Memory B cell (primary cell): Measurements from ENCODE around the gene CTIF.

Experiments used
- ATAC-seq: fragments of 150-1000 bp; cut with Tn5 transposase; 2 replicates; pipeline ENCODE4 v1.10.0; 2021; ENCODE audit warnings: low read depth, mild to moderate bottlenecking, moderate library complexity
- DNase-seq, 2 donors: peaks; one replicate each; pipeline ENCODE4 v3.0.0; 2022; ENCODE audit warnings: low spot score in 2 of 2
- H3K27ac Mint-ChIP-seq: one replicate; pipeline ENCODE4 v1.8.0; 2022; ENCODE audit warnings: mild to moderate bottlenecking, moderate library complexity, mixed read lengths
- H3K27me3 Mint-ChIP-seq: one replicate; pipeline ENCODE4 v1.8.0; 2022; ENCODE audit warnings: mixed read lengths
- H3K36me3 Mint-ChIP-seq: one replicate; pipeline ENCODE4 v1.8.0; 2022; ENCODE audit warnings: mild to moderate bottlenecking, mixed read lengths
- H3K4me1 Mint-ChIP-seq: one replicate; pipeline ENCODE4 v1.8.0; 2022; ENCODE audit warnings: mixed read lengths
- H3K4me3 Mint-ChIP-seq: one replicate; pipeline ENCODE4 v1.8.0; 2022; ENCODE audit warnings: mild to moderate bottlenecking, moderate library complexity, mixed read lengths
- H3K9me3 Mint-ChIP-seq: one replicate; pipeline ENCODE4 v1.8.0; 2022; ENCODE audit warnings: mixed read lengths

Gene CTIF

DNA sequence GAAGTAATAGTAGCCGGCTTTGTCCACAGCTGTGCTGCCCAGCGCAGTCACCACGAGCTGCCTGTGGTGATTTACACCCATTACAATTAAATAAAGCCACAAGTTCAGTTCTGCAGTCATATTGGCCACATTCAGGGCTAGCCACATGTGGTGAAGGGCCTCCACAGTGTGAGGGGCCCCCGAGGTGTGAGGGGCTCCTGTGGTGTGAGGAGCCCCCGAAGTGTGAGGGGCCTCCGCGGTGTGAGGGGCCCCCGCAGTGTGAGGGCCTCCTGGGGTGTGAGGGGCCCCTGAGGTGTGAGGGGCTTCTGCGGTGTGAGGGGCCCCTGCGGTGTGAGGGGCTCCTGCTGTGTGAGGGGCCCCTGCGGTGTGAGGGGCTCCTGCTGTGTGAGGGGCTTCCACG lies 191.2 kb downstream of the CTIF start:
- peaks cover 2% of the 10 kb centered on the region for H3K36me3 Mint-ChIP-seq
- no peak overlapping the region for H3K4me3 Mint-ChIP-seq
- peaks cover 3% of the 10 kb centered on the region for H3K4me1 Mint-ChIP-seq
- H3K27me3 Mint-ChIP-seq, result no peaks in the 10 kb centered on the region
- peaks cover 1% of the 10 kb centered on the region for H3K9me3 Mint-ChIP-seq
- ATAC-seq (no peak), DNase-seq (no peak)
- H3K27ac Mint-ChIP-seq, result no peak overlapping the region

DNA sequence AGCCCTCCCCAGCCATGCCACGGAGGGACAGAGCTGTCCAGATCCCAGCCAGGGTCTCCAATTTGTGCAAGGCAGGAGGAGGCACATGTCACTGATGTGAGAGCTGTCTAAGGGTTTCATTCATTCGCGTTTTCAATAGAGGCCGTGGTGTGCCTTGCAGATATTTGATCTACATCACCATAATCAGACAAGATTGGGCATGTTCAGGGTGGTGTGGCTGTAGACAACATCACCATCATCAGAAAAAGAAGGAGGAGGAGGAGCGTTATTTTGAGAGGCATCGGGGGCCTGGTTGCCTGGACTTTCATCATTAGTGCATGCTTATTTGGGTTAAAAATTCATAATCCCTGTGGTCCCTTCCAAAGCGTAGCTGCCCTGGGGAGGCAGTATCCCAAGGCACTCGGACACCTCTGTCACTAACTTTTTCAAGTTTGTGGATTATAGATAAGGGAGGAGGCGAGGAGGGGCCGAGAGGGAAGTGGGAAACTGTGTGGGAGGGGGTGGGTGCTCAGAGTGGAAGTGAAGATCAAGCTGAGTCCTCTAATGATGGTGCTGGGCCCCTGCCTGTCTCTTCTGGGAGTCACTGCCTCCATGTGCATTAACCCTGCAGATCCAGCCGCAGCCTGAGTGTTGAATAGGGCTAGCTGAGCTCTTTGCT lies 194.1 kb downstream of the CTIF start:
- H3K27me3 Mint-ChIP-seq, result no peaks in the 10 kb centered on the region
- H3K4me1 Mint-ChIP-seq, result peaks cover 7% of the 10 kb centered on the region
- peaks cover 2% of the 10 kb centered on the region for H3K36me3 Mint-ChIP-seq
- ATAC-seq, result no peak
- no peak overlapping the region for H3K27ac Mint-ChIP-seq
- DNase-seq, result no peak
- no peaks in the 10 kb centered on the region for H3K9me3 Mint-ChIP-seq
- H3K4me3 Mint-ChIP-seq, result no peak overlapping the region

DNA sequence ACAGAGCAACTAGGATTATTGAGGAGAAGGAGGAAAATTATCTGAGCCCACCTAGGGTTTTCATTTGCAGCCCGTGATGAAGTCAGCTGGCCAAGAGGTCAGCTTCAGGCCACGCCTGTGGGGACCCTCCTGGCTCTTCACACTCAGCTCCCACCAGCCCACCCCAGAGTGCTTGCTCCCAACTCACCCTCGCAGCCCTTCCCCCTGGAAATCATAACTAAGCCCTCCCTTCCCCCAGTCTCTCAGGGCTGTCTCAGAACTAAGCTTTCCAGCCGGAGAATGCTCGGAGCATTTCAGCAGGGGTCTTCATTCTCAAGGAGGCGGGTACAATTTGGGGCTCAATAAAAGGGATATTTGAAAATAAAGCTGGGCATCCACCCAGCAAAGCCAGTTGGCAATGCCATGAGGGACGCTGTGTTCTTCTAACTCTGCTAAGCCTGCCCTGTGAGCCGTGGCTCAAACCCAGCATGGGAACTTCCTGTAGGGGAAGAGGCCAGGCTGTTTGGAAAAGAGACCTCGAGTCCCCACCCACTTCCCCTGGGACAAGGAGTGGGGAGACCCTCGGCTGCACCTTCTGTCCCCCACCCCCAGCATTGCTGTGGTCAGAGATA lies 194.9 kb downstream of the CTIF start:
- Mint-ChIP-seq H3K36me3 (no peaks in the 10 kb centered on the region), H3K4me3 (no peak overlapping the region)

DNA sequence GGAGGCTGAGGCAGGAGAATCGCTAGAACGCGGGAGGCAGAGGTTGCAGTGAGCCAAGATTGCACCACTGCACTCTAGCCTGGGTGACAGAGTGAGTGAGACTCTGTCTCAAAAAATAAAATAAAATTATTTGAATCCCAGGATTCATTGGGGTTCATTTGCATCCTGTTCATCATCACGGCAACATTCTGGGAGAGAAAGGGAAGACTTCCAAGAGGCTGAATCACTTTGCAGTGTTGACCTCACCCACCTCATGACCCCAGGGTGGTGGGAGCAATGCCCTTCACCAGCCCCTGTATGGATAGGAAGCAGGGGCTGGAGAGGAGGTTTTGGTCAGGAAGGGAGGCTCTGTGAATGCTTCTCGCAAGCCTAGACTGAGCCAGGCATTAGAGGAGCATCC lies 195.6 kb downstream of the CTIF start:
- DNase-seq (no peak), ATAC-seq (no peak)
- Mint-ChIP-seq H3K27me3 (no peaks in the 10 kb centered on the region), H3K9me3 (no peaks in the 10 kb centered on the region), H3K4me3 (no peak overlapping the region), H3K4me1 (peaks cover 7% of the 10 kb centered on the region), H3K27ac (no peak overlapping the region), H3K36me3 (no peaks in the 10 kb centered on the region)

More for the DNA sequence above, 194.9 kb downstream of the CTIF start:
- ATAC-seq (no peak), DNase-seq (no peak)
- no peaks in the 10 kb centered on the region for H3K9me3 Mint-ChIP-seq
- H3K27me3 Mint-ChIP-seq, result no peaks in the 10 kb centered on the region
- H3K4me1 Mint-ChIP-seq, result peaks cover 7% of the 10 kb centered on the region
- no peak overlapping the region for H3K27ac Mint-ChIP-seq

DNA sequence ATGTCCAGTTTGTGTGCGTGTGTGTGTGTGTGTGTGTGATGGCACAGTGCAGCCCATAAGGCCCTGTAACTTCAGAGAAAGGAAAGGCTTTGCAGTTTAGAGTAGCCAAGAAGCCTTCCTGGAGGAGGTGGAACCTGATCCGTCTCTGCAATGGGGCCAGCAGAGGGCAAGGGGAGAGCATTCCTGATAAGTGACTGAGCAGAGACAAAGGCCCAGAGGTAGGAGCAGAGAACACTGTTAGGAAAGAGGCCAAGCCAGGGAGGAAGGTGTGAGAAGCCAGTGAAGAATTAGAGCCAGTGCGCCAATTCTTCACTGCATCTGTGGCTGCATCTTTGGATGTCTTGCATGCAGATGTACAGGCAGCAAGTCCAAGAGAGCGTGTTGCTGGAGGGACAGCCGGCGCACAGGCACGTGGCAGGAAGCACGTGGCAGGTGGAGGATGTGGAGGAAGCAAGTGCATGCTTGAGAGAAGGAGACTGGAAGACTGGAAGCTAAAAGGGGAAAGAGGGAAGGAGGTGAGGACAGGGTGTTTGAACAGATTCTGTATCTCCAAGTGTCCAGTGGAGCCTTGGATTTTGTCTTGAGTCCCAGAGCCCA lies 196.3 kb downstream of the CTIF start:
- Mint-ChIP-seq H3K36me3 (no peaks in the 10 kb centered on the region), H3K9me3 (no peaks in the 10 kb centered on the region), H3K27ac (no peak overlapping the region), H3K4me3 (no peak overlapping the region), H3K27me3 (no peaks in the 10 kb centered on the region), H3K4me1 (peaks cover 7% of the 10 kb centered on the region)
- DNase-seq (no peak), ATAC-seq (no peak)

DNA sequence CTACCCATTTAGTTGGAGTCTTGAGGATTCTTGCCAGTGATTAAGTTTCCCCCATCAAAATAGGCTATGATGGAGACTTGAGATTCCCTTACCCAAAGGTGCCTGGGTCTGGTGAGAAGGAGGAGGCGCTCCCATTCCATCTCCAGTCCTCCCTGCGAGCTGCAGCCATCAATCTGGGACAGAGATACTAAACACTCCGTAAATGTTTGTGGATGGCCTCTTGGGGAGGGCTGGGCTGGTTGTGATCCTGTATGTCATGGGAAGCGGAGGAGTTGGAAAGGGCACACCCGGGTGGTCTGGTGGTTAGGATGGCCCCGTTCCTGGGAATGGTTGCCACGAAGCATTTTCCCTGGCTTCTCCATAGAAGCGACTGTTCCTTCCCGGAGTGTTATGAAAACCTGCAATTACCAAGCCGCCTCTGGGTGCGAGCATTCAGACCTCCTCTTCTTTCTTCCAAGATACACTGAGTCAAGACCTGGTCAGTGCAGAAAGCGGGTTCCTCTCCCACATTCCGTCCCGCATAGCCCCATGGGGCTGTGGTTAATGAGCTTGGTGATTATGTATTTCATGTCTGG lies 196.9 kb downstream of the CTIF start:
- Mint-ChIP-seq H3K27ac (no peak overlapping the region), H3K36me3 (no peaks in the 10 kb centered on the region), H3K9me3 (no peaks in the 10 kb centered on the region), H3K27me3 (no peaks in the 10 kb centered on the region), H3K4me1 (peaks cover 7% of the 10 kb centered on the region), H3K4me3 (no peak overlapping the region)
- no peak for ATAC-seq
- no peak for DNase-seq

DNA sequence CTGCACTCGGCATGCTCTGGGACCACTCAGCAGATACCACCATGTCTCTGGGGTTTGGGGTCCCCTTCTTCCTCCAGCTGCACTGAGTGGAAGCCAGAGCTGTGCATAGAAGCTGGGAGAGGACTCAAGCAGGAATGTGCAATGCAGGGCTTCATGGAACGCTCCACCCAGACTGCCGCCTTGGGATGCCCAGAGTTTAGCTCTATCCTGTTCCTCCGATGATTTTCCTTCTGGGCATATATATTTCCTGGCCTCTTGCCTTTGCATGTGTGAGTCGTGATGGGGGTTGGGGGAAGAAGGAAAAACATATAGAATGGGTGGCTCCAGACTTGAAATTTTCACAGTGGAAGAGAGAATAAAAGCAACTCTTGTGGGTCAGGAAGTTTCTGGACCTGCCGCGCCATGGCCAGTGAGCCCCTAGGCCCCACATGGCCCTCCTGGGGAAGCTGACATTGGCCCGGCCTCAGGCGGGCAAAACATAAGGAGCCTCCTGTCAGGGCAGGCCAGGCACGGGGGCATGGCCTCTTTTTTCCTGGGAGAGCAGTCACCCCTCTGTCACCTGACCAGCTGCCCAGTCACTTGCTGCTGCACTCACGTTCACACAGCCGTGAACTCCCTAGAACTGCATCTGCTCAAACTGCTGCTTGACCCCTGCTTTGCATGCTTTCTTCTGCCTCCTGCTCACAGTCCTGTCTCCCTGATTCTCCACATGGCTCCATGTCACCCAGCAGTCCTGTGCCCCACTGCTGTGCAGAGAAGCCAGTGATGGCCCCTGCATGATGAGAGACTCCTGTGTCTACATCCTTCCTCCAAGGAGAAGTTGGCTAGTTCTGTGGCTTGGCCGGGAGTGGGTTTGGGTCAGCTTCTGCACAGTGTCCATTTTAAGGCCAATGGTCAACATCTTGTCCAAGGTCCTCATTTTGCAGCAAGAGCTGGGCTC lies 197.8 kb downstream of the CTIF start:
- DNase-seq, result no peak
- Mint-ChIP-seq H3K36me3 (no peaks in the 10 kb centered on the region), H3K9me3 (no peaks in the 10 kb centered on the region), H3K27me3 (no peaks in the 10 kb centered on the region), H3K4me1 (peaks cover 7% of the 10 kb centered on the region), H3K27ac (no peak overlapping the region), H3K4me3 (no peak overlapping the region)
- no peak for ATAC-seq

DNA sequence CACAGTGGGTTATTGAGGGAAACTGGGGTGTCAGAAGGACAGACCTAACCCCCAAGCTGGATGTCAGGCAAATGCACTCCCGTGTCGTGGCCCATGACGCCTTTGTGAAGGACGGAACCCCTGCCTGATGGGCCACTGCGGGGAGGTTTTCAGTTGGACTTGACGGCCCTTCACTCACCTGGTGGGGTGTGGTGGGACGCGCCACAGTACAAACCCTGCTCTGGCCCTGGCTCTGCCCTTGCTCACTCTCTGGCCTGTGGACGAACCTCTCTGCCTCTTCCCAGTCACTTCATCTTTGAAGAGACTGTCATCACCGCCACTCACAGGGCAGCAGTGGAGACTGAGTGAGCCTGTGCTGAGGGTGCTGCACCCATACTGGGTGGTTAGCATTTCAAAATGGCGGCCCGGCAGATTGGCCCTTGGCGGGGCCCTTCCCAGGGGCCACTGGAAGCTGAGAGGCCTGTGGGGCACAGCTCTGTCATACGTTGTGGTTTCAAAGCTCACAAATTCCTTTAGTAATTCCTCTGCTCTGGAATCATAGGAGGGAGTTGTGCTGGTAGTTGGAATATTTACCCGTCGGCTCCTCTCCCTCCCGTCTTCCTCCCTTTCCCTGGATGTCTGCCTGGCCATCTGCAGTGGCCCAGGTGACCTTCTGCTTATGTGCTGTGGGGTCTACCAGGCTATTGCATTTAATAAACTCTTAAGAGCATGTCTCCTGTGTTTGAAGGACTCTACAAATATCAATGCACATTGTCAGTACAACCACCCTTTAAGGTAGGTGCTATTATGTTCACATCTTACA lies 200.6 kb downstream of the CTIF start:
- H3K27ac Mint-ChIP-seq, result no peak overlapping the region
- no peaks in the 10 kb centered on the region for H3K9me3 Mint-ChIP-seq
- peaks cover 5% of the 10 kb centered on the region for H3K4me1 Mint-ChIP-seq
- H3K27me3 Mint-ChIP-seq, result no peaks in the 10 kb centered on the region
- H3K36me3 Mint-ChIP-seq, result no peaks in the 10 kb centered on the region
- ATAC-seq (no peak), DNase-seq (no peak)
- H3K4me3 Mint-ChIP-seq, result no peak overlapping the region

DNA sequence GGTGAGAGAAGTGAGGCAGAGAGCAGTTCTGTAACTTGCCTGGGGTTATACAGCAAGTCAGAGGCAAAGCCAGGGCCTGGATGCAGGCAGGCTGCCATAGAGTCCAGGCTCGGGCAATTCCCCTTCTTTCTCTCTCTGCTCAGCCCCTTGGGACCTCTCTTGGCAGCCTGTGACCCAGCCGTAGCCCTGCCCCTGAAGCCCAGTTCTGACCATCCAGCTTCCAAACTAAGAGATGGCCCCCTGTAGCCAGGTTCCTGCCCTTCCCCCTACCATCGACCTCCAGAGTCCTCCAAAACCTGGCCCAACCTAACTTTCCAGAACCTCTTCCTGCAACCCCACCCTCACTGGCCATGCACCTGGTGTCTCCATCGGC lies 201.2 kb downstream of the CTIF start:
- ATAC-seq, result no peak
- Mint-ChIP-seq H3K27me3 (no peaks in the 10 kb centered on the region), H3K4me3 (no peak overlapping the region), H3K9me3 (no peaks in the 10 kb centered on the region), H3K27ac (no peak overlapping the region), H3K4me1 (peaks cover 3% of the 10 kb centered on the region), H3K36me3 (no peaks in the 10 kb centered on the region)
- no peak for DNase-seq

DNA sequence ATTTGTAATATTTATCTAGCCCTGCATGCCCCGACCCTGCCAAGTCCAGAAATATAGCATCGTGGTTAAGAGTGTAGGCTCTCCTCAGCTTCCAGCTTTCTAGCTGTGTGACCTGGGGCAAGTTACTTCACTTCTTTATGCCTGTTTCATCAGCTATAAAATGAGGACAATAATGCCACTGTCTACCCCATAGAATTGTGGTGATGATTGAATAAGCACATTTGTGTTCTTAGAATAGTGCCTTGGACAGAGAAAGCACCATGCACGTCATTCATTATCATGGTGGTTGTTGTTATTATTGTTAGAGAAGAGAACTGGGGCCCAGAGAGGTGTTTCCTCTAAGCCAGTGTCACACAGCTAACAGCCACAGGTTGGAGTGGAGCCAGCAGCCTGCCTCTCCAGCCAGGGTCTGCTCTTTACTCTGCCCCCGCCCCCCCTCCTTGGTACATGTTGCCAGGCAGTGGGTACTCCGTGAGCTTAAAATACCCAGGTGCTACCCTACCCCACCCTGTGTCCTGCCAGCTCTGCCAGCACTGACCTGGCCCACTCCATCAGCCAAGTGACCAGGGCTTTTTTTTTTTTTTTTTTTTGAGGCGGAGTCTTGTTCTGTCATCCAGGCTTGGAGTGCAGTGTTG lies 202.1 kb downstream of the CTIF start:
- Mint-ChIP-seq H3K4me3 (no peak overlapping the region), H3K27ac (no peak overlapping the region), H3K36me3 (no peaks in the 10 kb centered on the region), H3K9me3 (no peaks in the 10 kb centered on the region), H3K4me1 (no peaks in the 10 kb centered on the region), H3K27me3 (no peaks in the 10 kb centered on the region)
- ATAC-seq, result no peak
- no peak for DNase-seq

DNA sequence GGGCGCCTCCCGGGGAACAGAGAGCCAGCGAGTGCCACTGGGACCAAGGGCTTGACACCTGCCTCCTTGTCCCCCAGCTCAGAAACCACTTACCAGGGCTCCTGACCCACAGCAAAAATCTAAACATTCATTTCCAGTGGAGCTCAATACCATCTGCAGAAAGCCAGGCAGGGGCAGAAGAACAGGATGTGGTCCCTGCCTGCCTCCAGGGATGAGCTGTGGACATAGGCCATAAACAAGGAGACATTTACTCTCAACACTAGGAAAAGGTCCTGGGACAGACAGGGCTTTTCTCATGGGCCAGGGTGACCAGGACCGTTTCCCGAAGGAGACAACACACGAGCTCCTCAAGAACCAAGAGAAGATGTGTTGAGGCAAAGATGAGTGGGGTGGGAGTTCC lies 203.0 kb downstream of the CTIF start:
- Mint-ChIP-seq H3K9me3 (no peaks in the 10 kb centered on the region), H3K4me1 (no peaks in the 10 kb centered on the region), H3K27me3 (no peaks in the 10 kb centered on the region), H3K36me3 (no peaks in the 10 kb centered on the region), H3K27ac (no peak overlapping the region), H3K4me3 (no peak overlapping the region)
- DNase-seq (no peak), ATAC-seq (no peak)

DNA sequence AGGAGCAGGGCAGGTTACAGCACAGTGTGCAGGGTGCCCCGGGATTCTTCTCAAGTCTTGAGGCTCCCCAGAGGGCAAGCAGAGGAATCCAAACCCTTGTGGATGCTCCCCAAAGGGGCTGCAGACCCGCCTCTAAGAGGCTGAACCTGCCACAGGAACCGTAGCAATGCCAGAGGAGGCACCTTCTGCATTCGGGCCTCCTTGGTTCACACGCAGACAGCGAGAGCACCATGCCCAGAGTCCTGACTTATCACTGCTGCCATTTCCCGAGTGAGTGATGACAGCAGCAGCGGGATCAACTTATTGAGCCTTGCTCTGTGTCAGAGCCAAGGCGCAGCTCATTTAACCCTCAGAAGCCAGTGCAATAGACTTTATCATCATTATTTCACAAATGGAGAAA lies 203.5 kb downstream of the CTIF start:
- Mint-ChIP-seq H3K4me3 (no peak overlapping the region), H3K27ac (no peak overlapping the region), H3K36me3 (no peaks in the 10 kb centered on the region), H3K9me3 (no peaks in the 10 kb centered on the region), H3K27me3 (no peaks in the 10 kb centered on the region), H3K4me1 (no peaks in the 10 kb centered on the region)
- ATAC-seq (no peak), DNase-seq (no peak)
